HG02642 (cell line): ENCODE results near the gene HTR4.

Experiments
- ATAC-seq: cut with Tn5 transposase; IDR thresholded peaks from one replicate; pipeline ENCODE4 v1.9.1; 2021; ENCODE audit warnings: mild to moderate bottlenecking; ENCODE audit not compliant: unreplicated experiment, poor library complexity

Gene HTR4

DNA sequence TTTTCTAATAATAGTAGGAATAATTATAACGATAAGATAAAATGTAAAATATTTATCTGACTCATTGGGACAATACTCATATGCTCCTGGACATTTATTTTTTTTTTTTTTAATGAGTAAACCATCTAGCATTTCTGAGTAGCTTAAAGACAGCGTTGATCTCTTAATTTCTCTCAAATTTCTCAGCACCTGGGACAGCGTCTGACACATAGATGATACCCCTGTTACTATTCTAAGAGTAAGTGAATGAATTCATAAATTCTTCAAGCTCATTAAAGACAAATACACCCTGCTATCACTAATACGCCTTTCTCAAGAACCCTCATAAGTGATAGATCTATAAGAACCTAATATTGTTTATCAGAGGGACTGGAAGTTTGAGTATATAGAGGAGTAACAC, 12.0 kb upstream of the HTR4 start:
- no peak for ATAC-seq

- no peak for ATAC-seq
Measured at GRCh38 chr5:148665431-148665830, 11.1 kb upstream of the HTR4 start.

DNA sequence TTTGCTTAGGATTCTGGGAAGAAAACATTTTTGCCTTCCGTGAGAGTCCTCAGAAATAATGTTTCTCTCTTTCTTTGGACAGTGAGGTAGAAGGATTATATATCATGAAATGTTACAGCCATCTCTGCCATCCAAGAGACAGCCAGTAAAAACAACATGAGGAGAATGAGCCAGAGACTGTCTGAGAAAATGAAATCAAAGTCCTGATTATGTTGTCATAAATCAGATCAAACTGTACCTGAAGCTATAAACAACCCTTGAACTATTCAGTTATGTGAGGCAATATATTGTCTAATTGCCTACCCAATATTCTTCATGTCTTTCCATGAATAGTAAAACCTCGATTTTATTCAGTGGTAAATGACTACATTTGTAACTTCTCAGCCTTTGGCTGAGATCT, 9.2 kb upstream of the HTR4 start:
- ATAC-seq = no peak

DNA sequence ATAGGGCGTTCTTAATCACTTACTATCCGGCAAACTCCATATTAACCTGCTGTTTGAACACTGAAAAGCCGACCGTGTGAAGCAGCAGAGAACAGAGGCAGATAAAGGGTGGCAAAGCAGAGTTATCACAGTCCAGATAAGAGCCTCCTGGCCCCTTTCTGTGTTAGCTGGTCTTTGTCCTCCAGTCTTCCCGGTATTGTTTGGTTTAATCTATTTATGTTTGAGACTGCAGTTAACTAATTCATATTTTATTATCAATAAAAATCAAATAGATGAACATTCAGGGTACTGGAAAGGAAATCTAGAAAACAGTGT, 6.0 kb upstream of the HTR4 start:
- no peak for ATAC-seq

- ATAC-seq = no peak
Measured at GRCh38 chr5:148659641-148660345, 5.5 kb upstream of the HTR4 start.

- ATAC-seq = no peak
Measured at GRCh38 chr5:148653291-148653835, 964 bp downstream of the HTR4 start.

DNA sequence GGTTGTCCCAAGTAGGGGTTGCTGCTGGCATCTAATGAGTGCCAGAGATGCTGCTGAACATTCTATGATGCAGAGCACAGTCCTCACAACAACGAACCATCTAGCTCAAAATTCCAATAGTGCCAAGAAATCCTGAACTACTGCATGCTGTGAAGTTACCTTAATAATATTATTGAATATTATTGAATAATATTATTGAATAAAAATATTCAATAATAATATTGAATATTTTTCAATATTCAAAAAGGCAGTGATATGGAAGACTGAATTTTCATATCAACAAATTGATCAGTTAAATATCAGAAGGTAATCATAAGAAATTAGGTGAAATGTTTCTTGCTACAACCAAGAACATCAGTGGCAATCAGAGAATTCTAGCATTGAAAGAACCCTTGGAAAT, 2.8 kb downstream of the HTR4 start:
- ATAC-seq = no peak

GRCh38 chr5:148645527-148645926, 8.8 kb downstream of the HTR4 start:
- ATAC-seq = no peak

GRCh38 chr5:148641735-148642134, 12.6 kb downstream of the HTR4 start:
- no peak for ATAC-seq

GRCh38 chr5:148640471-148640870, 13.9 kb downstream of the HTR4 start:
- no peak for ATAC-seq

DNA sequence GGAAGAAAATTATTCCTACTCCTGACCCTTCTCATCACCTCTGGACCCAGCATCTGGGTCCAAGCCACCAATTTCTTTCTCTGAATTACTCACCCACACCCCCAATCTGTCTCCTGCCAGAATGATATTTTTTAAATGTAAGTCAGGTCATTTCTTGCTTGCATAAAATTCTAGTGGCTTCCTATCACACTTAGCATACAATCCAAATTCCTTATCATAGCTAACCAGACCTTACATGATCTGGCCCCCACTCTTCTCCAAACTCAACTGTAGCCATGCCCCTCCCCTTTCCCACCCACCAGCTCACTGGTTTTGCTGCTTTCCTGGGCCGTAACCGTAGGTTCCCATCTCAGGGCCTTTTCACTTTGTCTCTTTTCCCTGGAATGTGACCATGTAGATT, 15.2 kb downstream of the HTR4 start:
- no peak for ATAC-seq

DNA sequence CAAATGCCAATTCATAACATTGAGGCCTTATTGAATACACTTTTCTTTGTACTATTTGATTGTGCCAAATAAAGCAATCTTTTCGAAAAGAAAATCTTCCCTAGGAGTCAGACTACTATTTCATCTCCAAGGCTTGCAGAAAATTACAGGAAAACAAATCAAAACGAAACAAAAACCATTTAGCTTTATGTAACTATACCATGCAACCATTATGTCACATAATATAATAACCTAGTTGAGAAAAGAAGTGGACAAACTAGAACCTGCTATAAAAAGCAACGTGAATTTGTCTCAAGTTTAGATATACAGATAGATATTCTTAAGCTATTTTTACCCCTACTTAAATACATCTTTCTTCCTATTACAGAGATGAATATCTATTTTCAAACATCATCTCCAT, 18.0 kb downstream of the HTR4 start:
- no peak for ATAC-seq

- no peak for ATAC-seq
Measured at GRCh38 chr5:148635321-148636083, 18.8 kb downstream of the HTR4 start.

GRCh38 chr5:148633067-148633377, 21.3 kb downstream of the HTR4 start:
- ATAC-seq = no peak

DNA sequence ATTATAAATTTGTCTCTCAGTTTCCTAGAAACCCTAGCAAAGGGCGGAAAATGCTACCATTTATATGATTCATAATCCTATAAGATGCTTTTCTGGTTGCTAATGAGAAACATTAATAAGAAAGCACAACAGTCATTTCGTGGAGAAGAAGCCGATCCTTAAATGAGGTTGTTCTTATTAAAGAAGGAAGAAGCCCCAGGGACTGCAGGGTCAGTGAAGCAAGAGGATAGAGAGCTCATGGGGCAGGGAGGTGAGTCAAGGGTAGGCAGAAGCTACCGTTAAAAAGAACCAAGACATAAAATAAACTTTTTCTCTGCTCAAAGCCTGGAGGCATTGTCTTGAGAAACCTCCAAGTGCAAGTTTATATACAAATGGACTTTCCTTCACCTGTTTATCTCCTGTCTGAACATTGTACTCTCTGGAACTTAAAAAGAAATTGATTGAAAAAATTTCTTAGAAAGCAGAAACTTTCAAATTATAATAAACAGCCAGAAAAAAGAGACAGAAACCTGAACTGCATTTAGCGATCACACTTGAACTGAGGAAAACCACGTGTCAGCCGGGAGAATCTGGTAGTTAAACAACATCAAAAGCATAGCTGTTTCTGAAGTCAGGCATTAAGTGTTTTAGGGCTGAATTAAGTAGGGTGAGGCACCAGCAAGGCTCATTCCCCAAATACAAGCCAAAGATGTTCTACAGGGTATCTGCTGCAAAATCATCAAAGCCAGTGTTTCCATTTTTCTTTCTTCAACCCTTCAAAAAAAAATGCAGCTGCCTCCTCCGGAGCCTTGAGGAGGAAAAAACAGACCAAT, 21.9 kb downstream of the HTR4 start:
- no peak for ATAC-seq

GRCh38 chr5:148626986-148627385, 27.3 kb downstream of the HTR4 start:
- ATAC-seq = no peak

- no peak for ATAC-seq
Measured at GRCh38 chr5:148626081-148626613, 28.2 kb downstream of the HTR4 start.

- no peak for ATAC-seq
Measured at GRCh38 chr5:148625250-148625649, 29.1 kb downstream of the HTR4 start.

- ATAC-seq = no peak
Measured at GRCh38 chr5:148623741-148624140, 30.6 kb downstream of the HTR4 start.

DNA sequence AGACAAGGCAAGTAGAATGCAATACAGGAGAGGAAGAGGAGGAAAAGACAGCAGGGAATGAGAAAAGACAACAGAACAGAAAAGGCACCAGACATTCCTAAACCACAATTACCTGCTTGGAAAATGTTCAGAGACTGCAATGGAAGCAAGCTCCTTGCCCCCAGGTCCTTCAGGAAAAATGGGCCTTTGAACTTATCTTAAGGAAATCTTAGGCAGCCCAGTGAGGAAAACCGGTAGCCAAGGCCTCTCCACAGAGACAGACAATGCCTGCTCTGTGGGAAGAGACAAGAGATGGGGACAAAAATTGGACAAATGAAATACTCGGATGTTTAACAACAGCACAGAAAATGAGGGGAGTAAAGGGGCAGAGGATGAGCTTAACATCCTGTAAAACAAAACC, 31.2 kb downstream of the HTR4 start:
- no peak for ATAC-seq

DNA sequence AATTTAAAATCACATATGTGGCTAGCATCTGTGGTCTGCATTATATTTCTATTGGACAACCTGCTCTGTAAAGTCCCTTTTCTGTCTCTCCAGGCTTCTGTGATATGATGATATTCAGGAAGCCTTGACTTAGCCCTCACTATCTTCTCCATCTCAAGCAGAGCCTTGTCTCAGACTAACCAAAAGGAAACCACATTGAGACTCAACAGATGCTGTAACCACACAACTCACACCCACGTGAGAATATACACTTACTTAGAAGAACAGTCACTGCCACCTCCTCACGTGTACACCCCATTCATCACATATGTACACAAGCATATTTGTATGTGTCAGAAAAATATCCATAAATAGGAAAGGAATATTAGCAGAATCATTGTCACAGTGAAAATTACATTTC, 33.6 kb downstream of the HTR4 start:
- ATAC-seq = no peak
